ENCODE measurements around the gene MATN4. TPM values are rescaled to one million over a fixed set of nuclear protein-coding genes. Genes with fewer than 3 reads are reported as not detected.

MATN4 gene
- total RNA-seq, 1 experiment from 2014 or later, result 1.9 TPM

- no peak for TF ChIP-seq USF2 (CRISPR knock-in tag; IDR thresholded peaks at IDR 0.05)
Measured at GRCh38 chr20:45288376-45288775, 19.7 kb downstream of the MATN4 start (continued).

GRCh38 chr20:45283551-45284057 is 24.5 kb downstream of the MATN4 start:
- no peak for TF ChIP-seq ATF3 (CRISPR knock-in tag; conservative IDR thresholded peaks at IDR 0.05)
- no peak for TF ChIP-seq ZNF425 (CRISPR knock-in tag; conservative IDR thresholded peaks at IDR 0.05)
- TF ChIP-seq ZNF138 (CRISPR knock-in tag; conservative IDR thresholded peaks at IDR 0.05), result no peak
- no peak for TF ChIP-seq PRDM15 (CRISPR knock-in tag; IDR thresholded peaks at IDR 0.05)
- TF ChIP-seq ELF4 (CRISPR knock-in tag; IDR thresholded peaks at IDR 0.05; ENCODE audit: low read depth), result no peak
- no peak for TF ChIP-seq SOX15 (CRISPR knock-in tag; IDR thresholded peaks at IDR 0.05)
- no peak for TF ChIP-seq JAZF1 (CRISPR knock-in tag; IDR thresholded peaks at IDR 0.05)
- no peak for TF ChIP-seq ZMAT4 (CRISPR knock-in tag; IDR thresholded peaks at IDR 0.05)
- no peak for TF ChIP-seq MLX (CRISPR knock-in tag; IDR thresholded peaks at IDR 0.05)
- TF ChIP-seq CREM (CRISPR knock-in tag; IDR thresholded peaks at IDR 0.05), result no peak
- TF ChIP-seq HMGA2 (CRISPR knock-in tag; IDR thresholded peaks at IDR 0.05), result no peak
- TF ChIP-seq ERG (CRISPR knock-in tag; IDR thresholded peaks at IDR 0.05), result no peak
- TF ChIP-seq SMAD3 (CRISPR knock-in tag; IDR thresholded peaks at IDR 0.05; ENCODE audit: borderline replicate concordance), result no peak
- no peak for TF ChIP-seq ZNF671 (CRISPR knock-in tag; IDR thresholded peaks at IDR 0.05)
- TF ChIP-seq NR2C2 (CRISPR knock-in tag; IDR thresholded peaks at IDR 0.05), result no peak
- no peak for TF ChIP-seq NR3C1 (CRISPR knock-in tag; conservative IDR thresholded peaks at IDR 0.05; ENCODE audit: low read depth)
- Mint-ChIP-seq H3K4me1 (no peaks in the 10 kb centered on the region), H3K36me3 (no peaks in the 10 kb centered on the region), H3K27ac (no peak overlapping the region), H3K9me3 (no peaks in the 10 kb centered on the region), H3K27me3 (ENCODE audit: low read depth) (peaks cover 2% of the 10 kb centered on the region), H3K4me3 (no peak overlapping the region)
- ChIA-PET CTCF (interaction anchor here (1.0 to 2.7 kb wide), 5 partner anchors 10 to 240 kb away, joined by 3 to 14 read pairs (median 3); no protein-coding TSS in a partner anchor), POLR2A (no interaction called here)
- DNase-seq (ENCODE audit: low spot score), result no peak
- ATAC-seq, result no peak

Measured in WTC11 (cell line).